Osteocyte (in vitro differentiated cells): Measurements from ENCODE around the gene USP3. TPM values are rescaled to one million over a fixed set of nuclear protein-coding genes. Genes with fewer than 3 reads are reported as not detected.

Experiments used
- DNase-seq: peaks from one replicate; pipeline ENCODE4 v3.0.0; 2021; ENCODE audit warnings: mixed read lengths; ENCODE audit not compliant: unreplicated experiment; ENCODE audit errors: extremely low spot score
- H3K27ac Mint-ChIP-seq: one replicate; pipeline ENCODE4 v1.8.0; 2021; ENCODE audit warnings: mild to moderate bottlenecking, mixed read lengths; ENCODE audit not compliant: unreplicated experiment
- H3K27me3 Mint-ChIP-seq: one replicate; pipeline ENCODE4 v1.8.0; 2021; ENCODE audit warnings: mixed read lengths; ENCODE audit not compliant: unreplicated experiment
- H3K36me3 Mint-ChIP-seq: one replicate; pipeline ENCODE4 v1.8.0; 2021; ENCODE audit warnings: mixed read lengths; ENCODE audit not compliant: unreplicated experiment
- H3K4me1 Mint-ChIP-seq: one replicate; pipeline ENCODE4 v1.8.0; 2021; ENCODE audit warnings: mixed read lengths; ENCODE audit not compliant: unreplicated experiment
- H3K4me3 Mint-ChIP-seq: one replicate; pipeline ENCODE4 v1.8.0; 2021; ENCODE audit warnings: mild to moderate bottlenecking, moderate library complexity, mixed read lengths; ENCODE audit not compliant: unreplicated experiment
- H3K9me3 Mint-ChIP-seq: one replicate; pipeline ENCODE4 v1.8.0; 2021; ENCODE audit warnings: mixed read lengths; ENCODE audit not compliant: unreplicated experiment
- CTCF ChIP-seq: fragments of 200-600 bp; sonication (generic); IDR thresholded peaks from 2 replicates; pipeline ENCODE4 v1.5.0; 2021; ENCODE audit warnings: antibody characterized with exemption, mild to moderate bottlenecking, moderate library complexity
- total RNA-seq: library from RNA; stranded (reverse); gene quantifications from 2 replicates; pipeline ENCODE4 v1.2.1, GENCODE V29; 2021

USP3 gene
- total RNA-seq, 1 donor from 2014 or later, result 41.2 TPM

- Mint-ChIP-seq H3K4me1 (peaks cover 57% of the 10 kb centered on the region), H3K36me3 (no peaks in the 10 kb centered on the region), H3K4me3 (no peak overlapping the region), H3K27me3 (no peaks in the 10 kb centered on the region), H3K9me3 (no peaks in the 10 kb centered on the region), H3K27ac (peak overlapping the region; percentile 65)
- DNase-seq, result no peak
- no peak for TF ChIP-seq CTCF
Observed at GRCh38 chr15:63509056-63509954, 4.9 kb downstream of the USP3 start.

- Mint-ChIP-seq H3K27me3 (no peaks in the 10 kb centered on the region), H3K36me3 (no peaks in the 10 kb centered on the region), H3K4me1 (peaks cover 64% of the 10 kb centered on the region), H3K4me3 (peak overlapping the region; percentile 2), H3K27ac (peak overlapping the region; percentile 65), H3K9me3 (no peaks in the 10 kb centered on the region)
- no peak for TF ChIP-seq CTCF
- no peak for DNase-seq
Observed at GRCh38 chr15:63509955-63510940, 5.9 kb downstream of the USP3 start.

DNA sequence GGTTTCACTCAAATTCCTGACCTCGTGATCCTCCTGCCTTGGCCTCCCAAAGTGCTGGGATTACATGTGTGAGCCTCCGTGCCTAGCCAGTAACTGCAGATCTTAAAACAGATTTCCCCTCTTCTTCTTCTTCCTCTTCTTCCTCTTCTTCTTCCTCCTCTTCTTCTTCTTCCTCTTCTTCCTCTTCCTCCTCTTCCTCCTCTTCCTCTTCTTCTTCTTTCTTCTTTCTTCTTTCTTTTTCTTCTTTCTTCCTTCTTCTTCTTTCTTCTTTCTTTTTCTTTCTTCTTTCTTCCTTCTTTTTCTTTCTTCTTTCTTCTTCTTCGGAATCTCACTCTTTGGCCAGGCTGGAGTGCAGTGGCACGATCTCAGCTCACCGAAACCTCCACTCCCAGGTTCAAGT is 7.8 kb downstream of the USP3 start:
- no peaks in the 10 kb centered on the region for H3K36me3 Mint-ChIP-seq
- no peak for DNase-seq
- H3K9me3 Mint-ChIP-seq, result no peaks in the 10 kb centered on the region
- peaks cover 62% of the 10 kb centered on the region for H3K4me1 Mint-ChIP-seq
- TF ChIP-seq CTCF, result no peak
- H3K4me3 Mint-ChIP-seq, result no peak overlapping the region
- H3K27ac Mint-ChIP-seq, result no peak overlapping the region
- H3K27me3 Mint-ChIP-seq, result no peaks in the 10 kb centered on the region

- Mint-ChIP-seq H3K4me3 (no peak overlapping the region), H3K9me3 (no peaks in the 10 kb centered on the region), H3K27ac (no peak overlapping the region), H3K36me3 (no peaks in the 10 kb centered on the region), H3K4me1 (peaks cover 65% of the 10 kb centered on the region), H3K27me3 (no peaks in the 10 kb centered on the region)
- no peak for TF ChIP-seq CTCF
- DNase-seq, result no peak
Observed at GRCh38 chr15:63513271-63513670, 8.9 kb downstream of the USP3 start.
